ENCODE results near the gene SLC24A4.

Gene SLC24A4

GRCh38 chr14:92409043-92409442 is 86.1 kb downstream of the SLC24A4 start:
- TF ChIP-seq ZNF398 (tag by site-specific recombination; IDR thresholded peaks at IDR 0.05) (no peak), ZNF658 (tag by site-specific recombination; IDR thresholded peaks at IDR 0.05) (no peak), PRDM6 (tag by site-specific recombination; IDR thresholded peaks at IDR 0.05) (no peak), ZNF155 (tag by site-specific recombination; IDR thresholded peaks at IDR 0.05) (no peak), REST (tag by site-specific recombination; IDR thresholded peaks at IDR 0.05) (no peak)
- Histone ChIP-seq H3K4me3 (ENCODE audit: low read depth, low read length) (no peak overlapping the region), H3K9me3 (ENCODE audit: control insufficient read depth, insufficient read depth, low read depth, low read length) (no peaks in the 10 kb centered on the region), H3K27ac (ENCODE audit: extremely low read depth, low read depth, low read length) (no peak overlapping the region), H3K36me3 (ENCODE audit: control insufficient read depth in 2 of 2, insufficient read depth in 1 of 2, low read length in 2 of 2) (no peaks in the 10 kb centered on the region), H3K4me1 (ENCODE audit: control insufficient read depth, insufficient read depth, low read length) (peaks cover 2% of the 10 kb centered on the region; the same call in 1 of the 2 replicates)
- POLR2A ChIA-PET = no interaction called here
- CTCF ChIA-PET = interaction anchor here (0.6 kb wide), 1 partner anchor 412 kb away, joined by 3 read pairs; no protein-coding TSS in a partner anchor

GRCh38 chr14:92411135-92411534 is 88.2 kb downstream of the SLC24A4 start:
- ChIA-PET CTCF (no interaction called here), POLR2A (no interaction called here)
- no peaks in the 10 kb centered on the region for H3K36me3 ChIP-seq (ENCODE audit: control insufficient read depth in 2 of 2, insufficient read depth in 1 of 2, low read length in 2 of 2)
- H3K4me1 ChIP-seq (ENCODE audit: control insufficient read depth, insufficient read depth, low read length) = peaks cover 2% of the 10 kb centered on the region; the same call in 1 of the 2 replicates
- TF ChIP-seq ZNF341 (tag by site-specific recombination; IDR thresholded peaks at IDR 0.05; ENCODE audit: low read depth) = no peak
- H3K27ac ChIP-seq (ENCODE audit: extremely low read depth, low read depth, low read length) = no peak overlapping the region
- H3K4me3 ChIP-seq (ENCODE audit: low read depth, low read length) = no peak overlapping the region
- H3K9me3 ChIP-seq (ENCODE audit: control insufficient read depth, insufficient read depth, low read depth, low read length) = no peaks in the 10 kb centered on the region

GRCh38 chr14:92411941-92412340 is 89.0 kb downstream of the SLC24A4 start:
- Histone ChIP-seq H3K4me1 (ENCODE audit: control insufficient read depth, insufficient read depth, low read length) (peaks cover 2% of the 10 kb centered on the region; the same call in 1 of the 2 replicates), H3K9me3 (ENCODE audit: control insufficient read depth, insufficient read depth, low read depth, low read length) (no peaks in the 10 kb centered on the region), H3K27ac (ENCODE audit: extremely low read depth, low read depth, low read length) (no peak overlapping the region), H3K4me3 (ENCODE audit: low read depth, low read length) (no peak overlapping the region), H3K36me3 (ENCODE audit: control insufficient read depth in 2 of 2, insufficient read depth in 1 of 2, low read length in 2 of 2) (no peaks in the 10 kb centered on the region)
- no peak for TF ChIP-seq ZNF692 (tag by site-specific recombination; IDR thresholded peaks at IDR 0.05)
- no peak for TF ChIP-seq ZBTB10 (tag by site-specific recombination; IDR thresholded peaks at IDR 0.05)
- TF ChIP-seq OVOL3 (tag by site-specific recombination; IDR thresholded peaks at IDR 0.05) = no peak
- no peak for TF ChIP-seq ZNF404 (tag by site-specific recombination; IDR thresholded peaks at IDR 0.05)
- ChIA-PET POLR2A (no interaction called here), CTCF (no interaction called here)

Measured in HEK293 (cell line).